SKM-1 treated with dmso at 0.1 percent for 144 hours (cell line): Measurements from ENCODE around the gene HEPHL1.
"Not testable (repeated sequence)": the region's sequence is repeated elsewhere in the genome, so short reads cannot be mapped to it uniquely, and the experiment has no call there.

Experiments used
- DNase-seq: peaks from one replicate; lab custom pipeline; 2025; ENCODE audit not compliant: unreplicated experiment; lab: John Stamatoyannopoulos, UW

Gene HEPHL1

DNA sequence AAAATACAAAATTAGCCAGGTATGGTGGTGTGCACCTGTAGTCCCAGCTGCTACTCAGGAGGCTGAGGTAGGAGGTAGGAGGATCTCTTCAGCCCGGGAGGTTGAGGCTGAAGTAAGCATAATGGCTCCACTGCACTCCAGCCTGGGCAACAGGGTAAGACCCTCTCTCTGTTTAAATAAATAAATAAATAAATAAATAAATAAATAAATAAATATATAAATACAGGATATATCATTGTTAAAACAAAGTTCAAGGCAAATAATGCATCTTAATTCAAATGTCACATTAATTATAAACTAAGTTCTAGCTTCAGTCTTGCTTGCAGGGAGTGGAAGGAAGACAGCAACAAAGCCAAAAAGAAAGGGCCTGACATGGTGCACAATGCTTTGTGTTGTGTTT, 63.0 kb downstream of the HEPHL1 start:
- no peak for DNase-seq

DNA sequence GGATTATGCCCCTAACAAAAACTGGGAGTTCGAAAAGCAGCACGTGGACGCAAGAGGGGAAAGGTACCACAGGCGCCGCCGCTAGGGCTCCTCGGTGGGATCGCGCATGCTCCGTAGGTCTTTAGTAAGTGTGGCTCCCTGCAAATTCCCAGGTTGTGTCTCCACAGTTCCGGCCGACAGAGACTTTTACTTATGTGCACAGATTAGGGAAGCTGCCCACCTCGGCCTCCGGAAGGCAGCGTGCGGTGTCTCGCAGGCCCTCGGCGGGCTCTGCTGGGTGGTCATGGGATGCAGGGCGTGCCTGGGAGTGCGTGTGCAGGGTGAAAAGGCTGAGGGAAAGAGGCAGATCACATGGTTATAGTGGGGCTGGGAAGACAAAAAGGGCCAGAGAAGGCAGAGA, 67.8 kb downstream of the HEPHL1 start:
- DNase-seq: no peak

DNA sequence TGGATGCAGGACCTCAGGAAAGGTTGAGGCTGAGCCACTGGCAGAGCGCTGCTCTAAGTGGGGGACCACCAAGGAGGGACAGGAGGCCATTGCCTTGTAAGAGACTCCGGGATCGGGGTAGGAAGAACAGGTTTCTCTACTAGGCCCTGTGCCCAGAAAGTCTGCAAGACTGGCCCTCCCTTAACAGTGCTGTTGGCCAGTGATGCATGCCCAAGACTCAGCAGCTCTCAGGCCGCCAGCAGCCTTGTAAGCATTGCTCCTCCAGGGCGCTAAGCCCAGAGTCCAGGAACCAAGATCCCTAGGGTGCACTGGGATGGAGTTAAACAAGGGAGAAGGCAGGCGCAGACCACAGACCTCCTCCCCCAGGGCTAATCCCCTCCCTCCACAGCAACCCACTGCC, 68.2 kb downstream of the HEPHL1 start:
- DNase-seq: no peak

DNA sequence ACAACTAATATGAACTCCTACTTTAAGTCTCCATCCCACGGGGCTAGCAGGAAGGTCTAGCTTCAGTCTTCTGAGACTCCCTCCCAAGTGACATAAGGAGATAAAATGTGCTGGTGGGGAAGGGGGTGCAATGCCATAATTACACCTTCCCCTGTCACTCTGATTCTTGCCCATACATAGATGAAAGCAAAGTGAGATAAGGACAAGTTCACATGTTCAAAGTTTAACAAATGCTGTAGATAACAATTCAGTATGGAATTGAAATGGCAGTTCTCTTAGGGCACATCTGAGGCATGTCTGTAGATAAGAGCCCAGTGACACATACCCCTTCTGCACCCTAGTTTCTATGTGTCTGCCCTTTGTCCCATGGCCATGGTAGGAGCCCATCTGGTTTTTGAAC, 69.2 kb downstream of the HEPHL1 start:
- DNase-seq: no peak

DNA sequence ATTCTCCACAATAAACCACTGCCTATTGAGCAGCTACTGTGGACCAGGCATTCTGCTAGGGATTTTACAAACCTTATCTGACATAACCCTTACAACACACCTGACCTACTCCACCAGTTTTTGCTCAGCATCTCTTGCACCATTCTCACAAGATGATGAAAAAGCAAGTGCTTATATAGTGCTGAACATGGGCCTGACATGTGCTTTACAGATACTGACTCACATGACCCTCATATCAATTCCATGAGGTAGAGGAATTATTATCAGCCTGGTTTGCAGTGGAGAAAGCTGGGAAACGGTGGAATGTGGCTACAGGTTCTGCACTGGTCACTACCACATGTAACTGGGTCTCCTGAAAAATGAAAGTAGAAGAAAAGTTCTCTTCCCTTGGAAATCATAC, 69.9 kb downstream of the HEPHL1 start:
- DNase-seq: no peak

DNA sequence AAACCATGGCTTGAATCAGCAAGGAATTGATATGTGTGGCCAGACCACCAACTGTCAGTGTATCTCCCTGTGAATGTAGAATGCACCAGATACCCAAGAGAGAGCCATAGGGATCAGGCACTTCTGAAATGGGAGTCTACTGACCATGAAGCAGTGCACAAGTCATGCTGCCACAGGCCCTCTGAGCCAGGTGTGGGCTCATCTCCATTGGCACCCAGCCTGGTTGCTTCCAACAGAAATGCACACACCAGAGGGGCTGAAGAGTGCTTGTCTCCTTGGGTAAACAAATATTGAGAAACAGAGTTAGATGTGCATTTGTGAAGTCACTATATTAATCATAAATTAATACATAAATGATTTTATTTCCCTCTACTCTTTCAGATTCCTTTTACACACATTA, 79.1 kb downstream of the HEPHL1 start:
- no peak for DNase-seq

DNA sequence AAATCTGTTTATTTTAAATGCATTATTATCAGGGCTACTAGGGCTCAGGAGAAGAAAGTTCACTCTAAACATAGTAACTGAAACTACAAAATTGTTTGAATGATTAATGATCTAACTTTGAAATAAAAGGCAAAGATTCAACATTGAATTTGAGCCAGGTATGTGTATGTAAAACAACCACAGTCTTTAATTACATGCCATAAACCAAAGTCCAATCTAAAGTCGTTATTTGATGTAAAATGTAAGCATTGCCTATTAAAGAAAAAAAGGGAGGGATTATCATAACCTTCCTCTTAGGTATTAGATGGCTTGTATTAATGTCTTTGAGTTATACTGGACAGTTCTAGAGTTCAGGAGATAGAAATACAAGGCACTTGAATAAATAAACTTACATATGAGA, 82.3 kb downstream of the HEPHL1 start:
- no peak for DNase-seq

DNA sequence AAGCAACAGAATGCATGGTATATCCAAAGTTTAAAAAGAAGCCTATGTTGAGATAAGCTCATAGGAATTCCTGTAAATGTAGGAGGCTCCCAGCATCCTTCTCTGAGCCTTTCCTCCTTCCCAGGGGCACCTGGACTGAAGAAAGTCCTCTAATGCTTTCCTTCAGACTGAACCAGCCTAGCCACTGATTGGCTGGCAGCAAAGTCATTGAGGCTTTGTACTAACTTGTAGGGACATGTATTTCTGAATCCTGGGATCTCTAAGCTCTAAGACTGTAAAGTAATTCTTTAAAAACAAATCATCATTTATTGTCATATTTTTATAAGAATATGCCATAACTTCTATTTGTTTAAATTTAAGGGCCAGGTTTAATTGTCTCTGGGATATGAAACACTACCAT, 83.6 kb downstream of the HEPHL1 start:
- no peak for DNase-seq

DNA sequence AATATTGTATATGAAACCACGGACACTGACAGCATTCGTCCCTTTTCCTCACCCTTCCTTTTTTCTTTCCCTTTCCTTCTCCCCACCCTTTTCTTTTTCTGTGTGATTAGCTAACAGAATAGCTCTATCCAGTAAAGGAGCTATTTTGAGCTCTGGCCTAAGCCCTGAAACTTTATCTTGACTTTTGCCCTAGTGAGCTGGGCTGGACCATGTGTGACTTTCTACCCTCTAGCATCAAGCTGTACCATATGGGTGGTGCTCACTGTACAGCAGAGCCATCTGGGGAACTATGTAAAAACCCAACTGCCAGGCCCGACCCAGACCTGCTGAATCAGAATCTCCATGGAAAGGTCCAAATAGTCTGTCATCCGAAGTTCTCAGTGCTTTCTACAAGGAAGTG, 85.6 kb downstream of the HEPHL1 start:
- no peak for DNase-seq

DNA sequence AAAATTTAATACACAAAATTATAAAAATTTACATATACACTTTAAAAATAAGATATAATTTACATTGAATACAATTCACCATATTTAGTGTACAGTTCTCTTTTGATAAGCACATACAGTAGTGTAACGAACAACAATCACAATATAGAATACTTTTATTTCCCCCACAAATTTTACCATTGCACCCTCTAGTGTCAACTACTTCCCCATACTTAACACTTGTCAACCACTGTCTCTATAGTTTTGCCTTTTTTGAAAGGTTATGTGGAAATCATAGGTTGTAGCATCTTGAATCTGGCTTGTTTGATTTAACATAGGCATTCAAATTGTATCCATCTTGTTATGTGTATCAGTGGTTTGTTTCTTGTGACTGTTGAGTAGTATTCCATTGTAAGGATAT, 86.2 kb downstream of the HEPHL1 start:
- DNase-seq: no peak

DNA sequence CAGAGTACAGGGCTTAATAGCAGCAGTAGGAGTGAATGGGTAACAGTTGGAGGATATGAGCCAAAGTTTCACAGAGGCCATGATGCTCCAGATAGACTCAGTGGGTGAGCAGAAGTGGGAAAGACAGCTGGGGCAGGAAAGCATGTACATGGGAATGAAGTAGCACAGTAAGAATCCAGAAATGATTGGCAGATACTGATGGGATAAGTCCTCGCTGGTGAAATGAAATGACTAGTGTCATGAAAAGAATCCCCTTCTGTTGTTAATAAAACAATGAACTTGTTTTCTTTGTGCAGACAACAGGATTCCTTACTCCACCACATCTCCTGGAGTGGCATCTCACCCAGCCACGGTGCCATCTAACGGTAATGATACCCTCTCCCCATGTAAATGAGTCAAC, 90.1 kb downstream of the HEPHL1 start:
- DNase-seq: no peak

DNA sequence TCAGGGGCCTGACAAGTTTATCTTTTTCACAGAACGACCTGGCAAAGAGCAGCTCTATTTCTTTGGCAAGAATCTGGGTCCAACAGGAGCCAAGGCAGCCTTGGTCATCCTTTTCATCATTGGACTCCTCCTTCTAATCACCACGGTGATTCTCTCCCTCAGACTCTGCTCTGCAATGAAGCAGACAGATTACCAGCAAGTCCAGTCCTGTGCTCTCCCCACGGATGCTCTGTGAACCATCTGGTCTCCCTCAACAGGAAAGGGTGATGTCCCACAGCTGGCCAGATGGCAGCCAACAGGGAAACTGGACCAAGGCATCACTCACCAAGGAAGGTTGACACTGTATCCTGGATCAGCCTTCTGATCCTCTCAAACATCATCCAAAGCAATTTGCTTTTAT, 90.5 kb downstream of the HEPHL1 start:
- no peak for DNase-seq

DNA sequence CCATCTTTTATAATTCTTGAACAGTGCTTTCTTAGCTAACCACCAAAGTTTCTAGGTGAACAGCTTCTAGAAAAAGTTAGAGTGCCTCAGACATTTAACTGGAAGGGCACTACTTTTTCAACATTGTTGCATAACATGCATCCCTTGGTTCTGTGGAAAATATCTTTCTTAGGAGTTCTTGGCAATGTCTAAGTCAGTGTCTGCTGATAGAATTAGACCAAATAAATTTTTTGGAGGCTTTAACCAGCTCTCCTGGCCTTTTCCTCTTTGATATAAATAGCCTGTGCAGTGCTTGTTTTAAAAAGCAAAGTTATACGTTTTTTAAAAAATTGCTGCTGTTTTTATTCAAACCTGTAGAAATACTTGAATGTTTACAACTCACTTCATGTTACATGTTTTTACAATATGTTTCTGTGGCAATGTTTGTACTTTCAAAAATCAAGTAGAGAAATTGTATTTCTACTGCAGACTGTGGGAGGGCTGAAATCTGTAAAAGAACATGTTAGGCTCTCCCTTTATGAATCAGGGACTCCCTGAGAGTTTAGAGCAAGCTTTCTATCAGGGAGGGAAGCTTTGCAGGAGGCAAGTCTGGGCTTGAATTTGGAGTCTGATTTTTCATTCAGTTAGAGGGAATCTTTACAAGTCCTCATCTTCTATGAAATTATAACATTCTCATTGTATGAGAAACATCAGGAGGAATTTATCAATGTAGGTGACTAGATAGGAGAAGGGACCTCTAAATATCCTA, 91.2 kb downstream of the HEPHL1 start:
- DNase-seq: no peak

DNA sequence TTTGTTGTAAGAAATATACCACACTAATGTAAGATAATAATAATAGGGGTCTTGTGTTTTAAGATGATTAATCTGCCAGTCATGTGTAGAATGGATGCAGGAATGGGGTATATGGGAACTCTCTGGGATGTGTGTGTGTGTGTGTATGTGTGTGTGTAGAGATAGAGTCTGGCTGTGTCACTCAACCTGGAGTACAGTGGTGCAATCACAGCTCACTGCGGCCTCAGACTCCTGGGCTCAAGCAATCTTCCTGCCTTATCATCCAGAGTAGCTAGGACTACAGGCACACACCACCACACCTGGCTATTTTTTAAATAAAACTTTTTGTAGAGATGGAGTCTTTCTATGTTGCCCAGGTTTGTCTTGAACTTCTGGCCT, 96.0 kb downstream of the HEPHL1 start:
- no peak for DNase-seq

DNA sequence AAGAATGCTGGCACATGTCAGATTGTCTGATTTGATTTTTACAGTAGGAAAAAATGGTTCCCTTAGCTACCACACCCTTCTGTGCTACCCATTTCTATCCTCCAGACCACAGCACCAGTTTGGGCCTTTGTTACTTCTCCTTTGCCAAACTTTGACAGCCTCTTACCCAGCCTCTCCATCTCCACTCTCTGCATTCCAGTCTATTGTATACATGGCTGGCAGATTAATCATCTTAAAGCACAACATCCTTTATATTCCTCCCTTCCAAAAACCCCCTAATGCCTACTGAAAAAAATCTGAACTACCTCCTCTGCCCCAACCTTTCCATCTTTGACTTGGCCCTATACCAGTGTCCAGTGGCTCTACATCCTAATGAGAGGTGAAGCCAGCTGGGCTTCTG, 96.7 kb downstream of the HEPHL1 start:
- DNase-seq: no peak

DNA sequence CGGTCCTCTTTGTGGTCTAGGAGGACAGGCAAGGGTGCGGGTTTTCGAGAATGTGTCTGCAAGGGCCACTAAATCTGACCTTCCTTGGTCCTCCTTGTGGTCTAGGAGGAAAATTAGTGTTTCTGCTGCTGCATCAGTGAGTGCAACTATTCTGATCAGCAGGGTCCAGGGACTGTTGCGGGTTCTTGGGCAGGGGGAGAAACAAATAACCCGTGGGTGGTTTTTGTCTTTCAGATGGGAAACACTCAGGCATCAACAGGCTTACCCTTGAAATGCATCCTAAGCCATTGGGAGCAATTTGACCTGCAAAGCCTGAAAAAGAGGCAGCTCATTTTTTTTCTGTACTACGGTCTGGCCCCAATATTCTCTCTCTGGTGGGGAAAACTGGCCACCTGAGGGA, 98.5 kb downstream of the HEPHL1 start:
- DNase-seq: not testable (repeated sequence)

DNA sequence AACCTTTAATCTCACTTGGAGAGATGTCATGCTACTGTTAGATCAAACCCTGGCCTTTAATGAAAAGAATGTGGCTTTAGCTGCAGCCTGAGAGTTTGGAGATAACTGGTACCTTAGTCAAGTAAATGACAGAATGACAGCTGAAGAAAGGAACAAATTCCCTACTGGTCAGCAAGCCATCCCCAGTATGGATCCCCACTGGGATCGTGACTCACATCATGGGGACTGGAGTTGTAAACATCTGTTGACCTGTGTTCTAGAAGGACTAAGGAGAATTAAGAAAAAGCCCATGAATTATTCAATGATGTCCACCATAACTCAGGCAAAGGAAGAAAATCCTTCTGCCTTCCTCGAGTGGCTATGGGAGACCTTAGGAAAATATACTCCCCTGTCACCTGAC, 99.4 kb downstream of the HEPHL1 start:
- not testable (repeated sequence) for DNase-seq

DNA sequence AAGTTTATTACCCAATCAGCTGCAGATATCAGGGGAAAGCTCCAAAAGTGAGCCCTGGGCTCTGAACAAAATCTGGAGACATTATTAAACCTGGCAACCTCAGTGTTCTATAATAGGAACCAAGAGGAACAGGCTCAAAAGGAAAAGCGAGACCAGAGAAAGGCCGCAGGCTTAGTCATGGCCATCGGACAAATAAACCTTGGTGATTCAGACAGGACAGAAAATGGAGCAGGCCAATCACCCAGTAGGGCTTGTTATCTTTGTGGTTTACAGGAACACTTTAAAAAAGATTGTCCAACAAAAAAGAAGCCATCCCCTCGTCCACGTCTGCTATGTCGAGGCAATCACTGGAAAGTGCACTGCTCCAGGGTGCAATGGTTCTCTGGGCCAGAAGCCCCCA, 99.8 kb downstream of the HEPHL1 start:
- no peak for DNase-seq

DNA sequence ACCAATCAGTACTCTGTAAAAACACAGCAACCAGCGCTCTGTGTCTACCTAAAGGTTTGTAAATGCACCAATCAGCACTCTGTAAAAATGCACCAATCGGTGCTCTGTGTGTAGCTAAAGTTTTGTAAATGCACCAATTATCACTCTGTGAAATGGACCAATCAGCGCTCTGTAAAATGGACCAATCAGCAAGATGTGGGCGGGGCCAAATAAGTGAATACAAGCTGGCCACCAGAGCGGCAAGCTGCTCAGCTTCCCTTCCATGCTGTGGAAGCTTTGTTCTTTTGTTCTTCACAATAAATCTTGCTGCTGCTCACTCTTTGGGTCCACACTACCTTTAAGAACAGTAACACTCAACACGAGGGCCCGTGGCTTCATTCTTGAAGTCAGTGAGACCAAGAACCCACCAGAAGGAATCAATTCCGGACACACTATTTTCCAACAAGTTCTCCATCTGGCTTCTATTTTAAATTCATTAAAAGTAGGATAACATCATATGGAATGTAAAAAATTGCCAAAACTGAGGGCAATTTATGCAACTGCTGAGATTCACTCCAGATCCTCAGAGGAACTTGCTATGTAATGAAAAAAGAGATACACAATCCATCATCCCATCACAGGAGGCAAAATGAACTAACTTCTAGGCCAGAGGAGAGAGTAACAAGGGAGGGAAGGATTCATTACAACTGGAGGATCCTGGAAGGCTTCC, 104.4 kb downstream of the HEPHL1 start:
- DNase-seq: no peak

DNA sequence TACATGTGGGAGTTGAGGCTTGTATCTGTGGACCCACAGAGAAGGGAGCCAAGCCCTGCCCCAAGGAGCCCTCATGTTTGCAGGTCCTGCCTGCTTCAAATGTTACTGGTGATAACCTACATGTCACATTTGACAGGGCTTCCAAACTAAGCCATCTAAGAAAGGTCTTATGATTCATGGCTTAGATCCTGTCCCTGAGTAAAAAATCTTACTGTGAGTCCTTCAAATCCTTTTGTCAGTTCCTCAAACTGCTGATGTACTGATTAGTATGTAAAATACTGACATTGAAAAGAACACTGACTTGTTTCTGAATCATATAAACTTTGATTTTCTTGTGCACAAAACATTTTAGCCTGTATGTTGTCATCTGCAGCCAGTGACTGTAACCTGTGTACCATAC, 106.5 kb downstream of the HEPHL1 start:
- no peak for DNase-seq

DNA sequence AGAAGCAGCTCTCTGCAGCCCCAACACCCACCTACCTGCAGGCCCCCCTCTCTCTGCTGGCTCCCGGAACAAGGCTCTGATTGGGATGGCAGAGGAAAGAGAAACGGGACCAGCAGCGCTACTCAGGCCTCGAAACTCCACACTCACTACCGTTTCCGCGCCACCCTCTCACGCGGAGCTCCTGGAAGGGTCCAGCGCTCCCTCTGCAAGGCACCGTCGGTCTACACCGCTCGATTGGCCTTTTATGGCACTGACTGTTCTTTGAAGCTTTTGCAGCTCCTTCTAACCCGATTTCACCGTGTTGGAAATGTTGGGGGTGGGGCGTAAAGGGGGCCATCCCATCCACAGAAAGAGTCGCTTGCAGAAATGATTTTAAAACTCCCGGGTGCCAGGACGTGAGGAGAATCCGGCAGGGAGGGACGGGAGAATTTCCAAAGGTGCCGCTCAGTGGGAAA, 107.2 kb downstream of the HEPHL1 start:
- DNase-seq: peak; percentile 32

DNA sequence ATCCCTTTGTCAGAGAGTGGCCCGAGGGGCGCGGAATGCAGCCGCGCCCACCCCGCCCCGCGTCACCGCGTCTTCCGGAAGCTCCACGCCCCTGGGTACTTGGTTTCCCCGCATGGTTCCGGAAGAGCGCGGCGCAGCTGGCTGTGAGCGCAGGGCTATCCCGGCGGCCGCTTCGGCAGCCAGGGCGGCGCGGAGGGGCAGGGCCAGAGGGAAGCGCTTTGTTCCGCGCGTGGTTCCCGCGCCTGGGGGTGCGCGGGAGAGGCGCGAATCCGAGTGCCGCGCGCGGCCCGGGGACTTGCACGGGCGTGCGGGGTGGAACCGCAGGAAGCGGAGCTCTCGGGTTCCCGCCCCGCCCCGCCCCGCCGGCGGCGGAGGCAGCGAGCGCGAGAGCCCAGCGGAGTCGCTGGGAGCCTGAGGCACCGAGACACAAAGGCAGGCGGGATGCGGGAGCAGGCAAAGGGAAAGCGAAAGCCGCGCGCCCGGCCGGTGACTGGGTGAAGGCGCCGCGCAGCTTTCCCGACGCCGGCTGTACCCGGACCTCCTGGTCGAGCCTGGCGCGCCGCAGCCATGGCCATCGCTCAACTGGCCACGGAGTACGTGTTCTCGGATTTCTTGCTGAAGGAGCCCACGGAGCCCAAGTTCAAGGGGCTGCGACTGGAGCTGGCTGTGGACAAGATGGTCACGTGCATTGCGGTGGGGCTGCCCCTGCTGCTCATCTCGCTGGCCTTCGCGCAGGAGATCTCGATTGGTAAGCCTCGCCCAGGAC, 107.8 kb downstream of the HEPHL1 start, which contains the start of gene PANX1:
TSS of gene PANX1 (plus strand) at position 96 of the 766 bp plus-strand sequence. CDS start at position 568, 472 bp downstream.
- peak; percentile 67 for DNase-seq
